ENCODE results near the gene MEMO1. TPM values are rescaled to one million over a fixed set of nuclear protein-coding genes. Genes with fewer than 3 reads are reported as not detected.

MEMO1 gene
- total RNA-seq, 1 experiment from 2014 or later, result 44.4 TPM

GRCh38 chr2:32005371-32005976 lies 5.3 kb downstream of the MEMO1 start (continued):
- TF ChIP-seq ZNF532 (CRISPR knock-in tag; IDR thresholded peaks at IDR 0.05; ENCODE audit: borderline replicate concordance), result no peak

- H3K4me1 Mint-ChIP-seq, result peaks cover 29% of the 10 kb centered on the region
- no peaks in the 10 kb centered on the region for H3K9me3 Mint-ChIP-seq
- ATAC-seq (no peak), DNase-seq (ENCODE audit: low spot score) (no peak)
- TF ChIP-seq FOXK1 (CRISPR knock-in tag; IDR thresholded peaks at IDR 0.05), result no peak
- TF ChIP-seq KAT7 (CRISPR knock-in tag; IDR thresholded peaks at IDR 0.05; ENCODE audit: borderline replicate concordance), result no peak
- TF ChIP-seq ZNF281 (CRISPR knock-in tag; IDR thresholded peaks at IDR 0.05), result no peak
- no peak for TF ChIP-seq TCF7 (CRISPR knock-in tag; IDR thresholded peaks at IDR 0.05; ENCODE audit: low read depth)
- no peak for TF ChIP-seq SP1 (CRISPR knock-in tag; conservative IDR thresholded peaks at IDR 0.05)
- no peak for TF ChIP-seq SMAD3 (CRISPR knock-in tag; IDR thresholded peaks at IDR 0.05; ENCODE audit: borderline replicate concordance)
- no peak for TF ChIP-seq IRF1 (CRISPR knock-in tag; IDR thresholded peaks at IDR 0.05)
- TF ChIP-seq ZNF396 (CRISPR knock-in tag; IDR thresholded peaks at IDR 0.05; ENCODE audit: borderline replicate concordance), result no peak
- ChIA-PET POLR2A (no interaction called here), CTCF (interaction anchor here (1.6 kb wide), 1 partner anchor 117 kb away, joined by 5 read pairs; no protein-coding TSS in a partner anchor)
- no peak overlapping the region for H3K4me3 Mint-ChIP-seq
- H3K36me3 Mint-ChIP-seq, result no peaks in the 10 kb centered on the region
- H3K27me3 Mint-ChIP-seq (ENCODE audit: low read depth), result no peaks in the 10 kb centered on the region
- no peak overlapping the region for H3K27ac Mint-ChIP-seq
Measured at GRCh38 chr2:32003791-32004190, 7.0 kb downstream of the MEMO1 start.

GRCh38 chr2:32002406-32002805 lies 8.4 kb downstream of the MEMO1 start:
- POLR2A ChIA-PET, result no interaction called here
- no peak overlapping the region for H3K27ac Mint-ChIP-seq

More at GRCh38 chr2:32002406-32002805, 8.4 kb downstream of the MEMO1 start:
- no peak for DNase-seq (ENCODE audit: low spot score)
- TF ChIP-seq USF1 (CRISPR knock-in tag; IDR thresholded peaks at IDR 0.05), result no peak
- no peak for TF ChIP-seq JUN (CRISPR knock-in tag; IDR thresholded peaks at IDR 0.05)
- TF ChIP-seq ZNF317 (CRISPR knock-in tag; IDR thresholded peaks at IDR 0.05; ENCODE audit: borderline replicate concordance, low read depth), result no peak
- TF ChIP-seq PRDM15 (CRISPR knock-in tag; IDR thresholded peaks at IDR 0.05), result no peak
- no peak for TF ChIP-seq ZNF671 (CRISPR knock-in tag; IDR thresholded peaks at IDR 0.05)
- TF ChIP-seq GABPB1 (CRISPR knock-in tag; IDR thresholded peaks at IDR 0.05), result no peak
- no peak for TF ChIP-seq ZMAT4 (CRISPR knock-in tag; IDR thresholded peaks at IDR 0.05)
- TF ChIP-seq ETV6 (CRISPR knock-in tag; IDR thresholded peaks at IDR 0.05), result no peak
- no peaks in the 10 kb centered on the region for H3K36me3 Mint-ChIP-seq
- CTCF ChIA-PET, result no interaction called here
- no peaks in the 10 kb centered on the region for H3K27me3 Mint-ChIP-seq (ENCODE audit: low read depth)
- no peak for ATAC-seq
- H3K4me1 Mint-ChIP-seq, result peaks cover 25% of the 10 kb centered on the region
- no peak overlapping the region for H3K4me3 Mint-ChIP-seq
- H3K9me3 Mint-ChIP-seq, result no peaks in the 10 kb centered on the region

Measured in WTC11 (cell line).